HG03521 (cell line): Measurements from ENCODE around the gene PHF14.
A peak's percentile ranks its signal among the peaks of the same experiment; 100 is the strongest.

Source experiments
- ATAC-seq: cut with Tn5 transposase; IDR thresholded peaks from one replicate; pipeline ENCODE4 v1.9.1; 2021; ENCODE audit warnings: mild to moderate bottlenecking, moderate library complexity; ENCODE audit not compliant: unreplicated experiment

Gene PHF14

GRCh38 chr7:11082121-11082520, 108.4 kb downstream of the PHF14 start:
- ATAC-seq: no peak

- no peak for ATAC-seq
These were observed 109.0 kb downstream of the PHF14 start for GRCh38 chr7:11082552-11083213.

- ATAC-seq: no peak
These were observed 109.5 kb downstream of the PHF14 start for GRCh38 chr7:11083214-11083568.

GRCh38 chr7:11104578-11104977, 130.9 kb downstream of the PHF14 start:
- no peak for ATAC-seq

DNA sequence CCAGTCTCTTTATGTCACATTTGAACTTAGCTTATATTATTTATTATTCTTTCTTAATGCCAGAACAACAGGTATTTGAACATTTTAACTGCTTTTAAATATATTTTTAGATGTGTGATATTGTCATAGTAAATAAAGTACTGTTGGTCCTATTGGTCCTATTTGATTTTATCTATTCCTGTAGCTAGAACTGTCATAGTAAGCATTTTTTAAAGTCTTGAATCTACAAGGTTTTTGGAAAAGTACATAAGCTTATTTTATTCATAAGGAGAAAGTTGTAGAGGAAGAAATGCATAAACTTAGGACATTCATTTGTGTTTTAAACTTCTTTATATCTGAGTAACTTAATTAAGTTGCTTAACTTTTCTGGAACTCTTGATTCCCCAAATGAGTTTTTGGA, 136.0 kb downstream of the PHF14 start:
- ATAC-seq: no peak

- peak; percentile 55 for ATAC-seq
These were observed 146.5 kb downstream of the PHF14 start for GRCh38 chr7:11120068-11120664.

DNA sequence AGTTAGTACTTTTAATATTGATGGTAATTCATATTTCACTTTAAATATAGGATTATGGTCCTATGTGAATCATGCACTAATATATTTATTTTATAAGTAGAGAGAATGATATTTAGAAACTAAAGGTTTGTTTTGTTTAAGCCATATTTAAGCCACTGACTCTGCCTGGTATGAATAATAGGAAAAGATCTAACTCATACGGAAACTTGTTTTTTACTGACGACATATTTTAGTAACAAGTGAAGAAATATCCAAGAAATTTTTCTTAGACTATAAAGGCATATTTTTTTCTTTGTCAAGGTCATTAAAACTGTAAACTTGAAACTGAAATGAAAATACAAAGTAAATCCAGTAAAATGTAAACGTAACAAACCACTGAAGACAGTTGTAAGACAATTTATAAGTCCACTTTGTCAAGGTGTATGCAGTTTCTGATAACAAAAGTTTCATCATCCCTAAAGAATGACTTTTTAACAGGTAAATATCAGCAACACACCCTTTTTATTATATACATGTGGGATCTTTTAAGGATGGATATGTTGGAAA, 147.1 kb downstream of the PHF14 start:
- ATAC-seq: no peak

- no peak for ATAC-seq
These were observed 151.3 kb downstream of the PHF14 start for GRCh38 chr7:11124856-11125559.

- no peak for ATAC-seq
These were observed 153.6 kb downstream of the PHF14 start for GRCh38 chr7:11127114-11127785.

DNA sequence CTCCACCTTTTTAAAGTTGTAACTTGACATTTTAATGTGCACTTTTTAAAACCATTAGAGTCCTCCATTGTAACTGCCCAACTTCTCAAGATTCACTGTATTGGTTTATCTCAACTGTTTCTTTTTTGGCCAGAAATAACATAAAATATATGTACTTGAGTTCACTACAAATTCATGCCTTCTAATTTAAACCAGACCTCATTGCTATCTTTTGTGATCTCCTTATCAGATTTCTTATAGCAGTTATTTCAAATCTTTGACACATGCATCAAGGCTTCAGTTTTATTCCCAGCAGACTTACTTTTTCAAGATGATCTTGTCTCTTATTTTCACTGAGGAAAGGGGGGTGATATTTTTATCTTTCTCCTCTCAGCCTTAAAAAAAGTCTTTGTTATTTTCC, 154.3 kb downstream of the PHF14 start:
- no peak for ATAC-seq

DNA sequence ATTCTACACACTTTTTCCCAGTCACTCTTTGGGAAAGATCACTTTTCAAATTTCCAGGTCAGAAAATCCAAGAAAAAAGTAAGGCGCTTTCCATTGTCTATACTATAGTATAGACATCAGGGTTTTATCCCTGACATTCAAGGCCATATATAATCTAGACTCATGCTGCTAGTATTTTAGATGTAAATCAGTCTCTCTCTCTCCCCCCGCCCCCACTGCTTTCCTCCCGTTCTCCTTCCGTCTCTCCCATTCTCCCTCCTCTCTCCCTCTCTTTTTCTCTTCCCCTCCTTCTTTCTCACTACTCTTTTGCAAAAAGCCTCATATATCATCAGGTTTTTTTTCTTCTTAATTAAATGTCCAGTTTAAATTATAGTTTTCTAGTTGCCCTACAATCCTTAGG, 154.8 kb downstream of the PHF14 start:
- no peak for ATAC-seq

- no peak for ATAC-seq
These were observed 156.3 kb downstream of the PHF14 start for GRCh38 chr7:11130012-11130411.

GRCh38 chr7:11130601-11131000, 156.9 kb downstream of the PHF14 start:
- no peak for ATAC-seq

- no peak for ATAC-seq
These were observed 159.8 kb downstream of the PHF14 start for GRCh38 chr7:11133436-11133959.

DNA sequence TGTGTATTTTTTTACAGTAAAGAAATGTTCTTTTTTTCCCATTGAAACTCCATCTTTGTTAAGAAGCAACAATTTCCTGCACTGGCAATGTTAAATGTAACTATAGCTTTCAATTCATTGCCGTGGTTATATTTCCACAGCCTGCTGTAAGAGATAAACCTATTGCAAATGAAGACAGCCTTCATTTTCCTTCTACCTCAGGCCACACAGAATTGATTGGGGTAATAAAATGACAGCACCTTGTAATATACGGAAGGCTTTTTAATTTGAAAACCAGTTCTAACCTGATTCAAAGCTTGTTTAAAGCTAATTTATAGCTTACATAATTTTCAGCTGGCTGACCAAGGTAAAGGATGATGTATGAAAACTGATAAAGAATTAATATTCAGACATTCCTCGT, 161.9 kb downstream of the PHF14 start:
- ATAC-seq: no peak

DNA sequence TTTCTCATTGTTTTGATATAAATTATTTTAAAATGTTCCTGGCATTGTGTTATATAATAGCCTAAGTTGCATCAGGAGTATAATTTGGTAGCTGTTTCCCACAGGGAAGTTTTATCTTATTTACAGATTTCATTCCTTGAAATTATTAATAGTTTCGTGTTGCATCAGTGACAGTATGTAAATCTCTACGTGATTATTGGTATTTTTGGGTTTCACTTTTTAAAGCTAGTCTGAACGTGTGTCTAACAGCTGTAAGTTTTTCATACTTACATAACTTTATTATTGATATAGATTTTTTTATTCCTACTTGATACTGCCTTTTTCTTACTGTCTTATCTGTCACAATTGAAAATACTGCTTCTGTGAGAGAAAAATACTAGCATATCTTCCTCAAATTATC, 167.9 kb downstream of the PHF14 start:
- no peak for ATAC-seq

GRCh38 chr7:11153694-11154093, 180.0 kb downstream of the PHF14 start:
- no peak for ATAC-seq

DNA sequence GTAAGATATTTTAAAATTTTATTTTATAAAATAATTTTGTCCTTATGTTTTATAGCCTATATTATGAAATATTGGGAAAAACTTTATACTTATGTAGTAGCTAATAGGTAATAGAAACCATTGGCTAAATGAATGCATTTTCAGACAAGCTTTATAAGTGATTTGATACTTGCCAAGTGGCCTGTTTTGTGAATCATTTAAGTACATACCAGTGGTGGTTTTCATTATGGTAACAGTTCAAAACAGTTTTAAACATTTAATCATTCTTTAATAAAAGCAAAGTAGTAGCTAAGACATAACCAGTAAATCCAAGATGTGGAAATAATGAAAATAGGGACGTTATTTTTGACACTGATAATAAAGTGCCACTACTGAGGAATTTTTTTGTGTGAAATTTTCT, 182.2 kb downstream of the PHF14 start:
- no peak for ATAC-seq

DNA sequence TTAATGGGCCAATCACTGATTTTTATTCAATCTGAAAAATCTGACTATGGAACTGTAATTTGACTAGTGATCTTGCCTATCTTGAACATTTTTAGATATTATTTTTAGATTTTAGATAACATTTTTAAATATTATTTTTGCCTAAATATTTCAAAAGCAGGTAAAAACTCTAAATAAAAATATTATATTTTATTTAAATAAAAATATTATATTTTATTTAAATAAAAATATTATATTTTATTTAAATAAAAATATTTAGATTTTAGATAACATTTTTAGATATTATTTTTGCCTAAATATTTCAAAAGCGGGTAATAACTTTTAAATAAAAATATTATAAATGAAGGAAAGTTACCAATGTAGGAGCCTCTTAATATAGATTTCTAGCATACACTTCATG, 187.8 kb downstream of the PHF14 start:
- no peak for ATAC-seq

DNA sequence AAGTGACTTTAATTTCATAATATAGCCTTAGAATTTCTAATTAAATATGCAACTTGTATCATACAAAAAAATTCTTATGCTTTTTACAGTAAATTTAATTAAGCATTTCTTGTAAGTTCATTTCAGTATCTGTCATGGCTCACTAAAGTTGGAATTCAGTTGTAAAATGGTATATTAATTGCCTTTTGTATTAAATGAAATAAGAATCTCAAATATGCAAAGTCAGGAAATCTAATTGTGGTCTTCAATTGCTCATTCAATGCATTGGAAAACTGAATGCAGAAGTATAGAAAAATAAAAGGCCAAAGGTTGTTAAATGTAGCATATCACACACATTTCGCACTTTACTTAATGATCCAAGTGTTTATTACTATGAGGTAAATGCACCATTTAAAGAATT, 189.5 kb downstream of the PHF14 start:
- ATAC-seq: no peak

DNA sequence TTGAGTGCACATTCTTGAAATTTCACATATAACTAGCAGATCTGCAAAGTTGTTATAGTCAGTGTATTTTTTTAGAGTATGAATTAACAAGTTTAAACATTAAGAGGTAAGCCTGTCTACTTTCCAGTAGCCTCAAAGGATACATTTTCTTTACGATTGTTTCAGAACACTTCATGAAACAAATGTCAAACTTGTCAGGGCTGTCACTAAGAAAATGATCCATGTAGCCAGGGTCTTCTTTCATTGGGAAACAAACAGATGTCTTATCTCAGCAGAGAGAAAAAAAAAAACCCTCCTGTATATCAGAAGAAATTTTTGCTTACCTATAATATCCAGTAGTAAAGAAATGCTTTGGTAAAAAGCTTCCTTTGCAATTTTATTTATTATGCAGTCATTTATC, 192.4 kb downstream of the PHF14 start:
- no peak for ATAC-seq
